ENCODE measurements around the gene DNAH14.
A peak's percentile ranks its signal among the peaks of the same experiment; 100 is the strongest.
"Not testable (repeated sequence)": the region's sequence is repeated elsewhere in the genome, so short reads cannot be mapped to it uniquely, and the experiment has no call there.

Gene DNAH14

DNA sequence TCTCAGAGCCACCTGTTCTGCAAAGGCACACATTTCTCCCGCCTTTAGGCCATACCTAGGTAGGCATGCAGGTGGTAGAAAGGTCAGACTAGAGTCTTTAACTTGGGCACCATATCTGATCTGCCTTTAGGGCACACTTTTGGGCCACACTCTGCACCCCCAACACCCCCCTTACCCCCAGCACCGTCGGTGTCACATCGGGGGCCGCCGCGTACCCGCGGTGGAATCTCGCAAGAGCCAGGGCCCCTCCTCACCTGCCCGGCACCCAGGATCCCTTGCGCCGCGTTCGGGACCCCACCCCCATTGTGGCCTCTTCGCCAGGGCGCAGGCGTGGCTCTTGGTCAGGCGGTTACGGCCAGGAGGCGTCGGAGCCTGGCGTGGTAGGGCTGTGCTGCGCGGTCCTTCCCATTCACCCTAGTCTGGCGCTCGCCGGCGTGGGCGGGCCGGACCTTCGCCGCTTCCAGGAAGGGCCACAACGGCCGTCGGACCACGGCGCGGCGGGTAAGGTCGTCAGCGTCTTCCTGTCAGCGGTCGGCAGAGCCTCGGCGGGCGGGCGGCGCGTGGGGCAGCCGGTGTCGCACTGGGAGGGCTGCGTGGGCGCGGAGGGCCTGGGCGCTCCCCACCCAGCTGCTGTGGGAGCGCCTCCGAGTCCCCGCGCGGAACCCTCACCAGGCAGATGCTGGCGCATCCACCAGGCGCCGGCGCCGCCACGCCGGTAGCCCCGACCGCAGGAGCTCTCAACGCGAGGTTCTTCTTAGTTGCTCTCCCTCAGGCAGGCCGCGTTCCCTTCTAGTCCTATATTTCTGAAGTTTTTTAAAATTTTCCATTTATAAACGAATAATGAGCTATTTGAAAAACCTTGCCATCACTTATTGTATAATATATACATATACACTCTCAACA, at the start of gene DNAH14:
Gene DNAH14 (plus strand): TSS at position 341 of the 903 bp plus-strand sequence. CDS start 23,028 bp downstream, outside the sequence.
- peak; percentile 15 for DNase-seq

DNA sequence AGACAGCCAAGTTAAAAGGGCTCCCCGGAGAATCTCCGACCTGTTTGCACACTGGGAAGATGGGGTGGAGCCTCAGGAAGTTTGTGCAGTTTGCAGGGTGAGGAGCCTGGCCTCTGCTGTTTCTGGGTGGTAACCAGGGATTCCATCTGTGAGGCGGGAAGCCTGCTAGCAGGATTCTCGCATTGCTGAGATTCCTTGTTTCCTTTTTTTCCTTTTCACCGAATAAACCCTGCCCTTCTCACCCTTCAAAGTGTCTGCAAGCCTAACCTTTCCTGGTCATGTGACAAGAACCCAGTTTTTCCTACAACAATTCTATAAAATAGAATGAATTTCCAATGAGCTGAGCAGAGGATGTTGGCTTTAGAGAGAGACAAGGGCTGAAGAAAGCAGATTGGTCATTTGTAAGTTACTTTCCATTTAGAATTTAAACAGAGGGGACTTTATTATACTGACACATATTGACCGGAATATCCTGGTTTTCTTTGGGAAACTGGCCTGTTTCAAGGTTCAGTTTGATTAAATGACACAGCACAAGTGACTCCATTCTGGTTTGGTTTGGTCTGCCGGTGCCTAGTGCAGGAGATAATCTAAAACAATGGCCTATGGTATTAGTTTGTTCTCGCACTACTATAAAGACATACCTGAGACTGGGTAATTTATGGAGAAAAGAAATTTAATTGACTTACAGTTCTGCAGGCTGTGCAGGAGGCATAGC, 48.7 kb upstream of the DNAH14 start:
- DNase-seq: no peak

- DNase-seq: not testable (repeated sequence)
Observed at GRCh38 chr1:224881308-224881692, 48.2 kb upstream of the DNAH14 start.

- no peak for DNase-seq
Observed at GRCh38 chr1:224881762-224882211, 47.7 kb upstream of the DNAH14 start.

GRCh38 chr1:224882264-224882663, 47.2 kb upstream of the DNAH14 start:
- DNase-seq: no peak

DNA sequence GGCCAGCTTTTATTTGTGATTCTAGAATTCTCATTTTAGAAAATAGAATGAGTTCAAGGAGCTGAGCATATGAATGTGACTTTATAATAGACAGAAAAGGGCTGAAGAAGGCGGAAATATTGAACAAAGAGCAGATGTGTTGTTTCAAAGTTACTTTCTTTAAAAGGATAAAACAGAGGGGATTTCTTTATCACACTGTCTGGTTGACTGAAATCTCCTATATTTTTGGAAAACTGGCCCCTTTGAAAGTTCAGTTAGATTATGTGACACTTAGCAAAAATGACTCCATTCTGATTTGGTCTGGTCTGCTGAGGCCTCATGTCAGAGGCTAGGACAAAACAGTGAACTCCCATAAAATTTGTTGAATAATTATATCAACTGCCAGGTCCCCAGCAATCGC, 46.4 kb upstream of the DNAH14 start:
- no peak for DNase-seq

GRCh38 chr1:224884361-224884801, 45.1 kb upstream of the DNAH14 start:
- no peak for DNase-seq

DNA sequence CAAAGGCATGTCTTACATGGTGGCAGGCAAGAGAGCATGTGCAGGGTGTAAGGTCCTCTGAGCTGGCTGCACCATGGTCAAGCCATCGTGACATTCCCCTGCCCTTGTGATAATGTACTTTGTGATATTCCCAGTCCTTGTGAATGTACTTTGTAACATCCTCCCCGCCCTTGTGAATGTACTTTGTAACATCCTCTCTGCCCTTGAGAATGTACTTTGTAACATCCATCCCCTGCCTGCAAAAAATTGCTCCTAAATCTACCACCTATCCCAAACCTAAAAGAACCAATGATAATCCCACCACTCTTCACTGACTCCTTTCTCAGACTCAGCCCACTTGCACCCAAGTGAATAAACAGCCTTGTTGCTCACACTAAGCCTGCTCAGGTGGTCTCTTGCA, 44.1 kb upstream of the DNAH14 start:
- DNase-seq: not testable (repeated sequence)

DNA sequence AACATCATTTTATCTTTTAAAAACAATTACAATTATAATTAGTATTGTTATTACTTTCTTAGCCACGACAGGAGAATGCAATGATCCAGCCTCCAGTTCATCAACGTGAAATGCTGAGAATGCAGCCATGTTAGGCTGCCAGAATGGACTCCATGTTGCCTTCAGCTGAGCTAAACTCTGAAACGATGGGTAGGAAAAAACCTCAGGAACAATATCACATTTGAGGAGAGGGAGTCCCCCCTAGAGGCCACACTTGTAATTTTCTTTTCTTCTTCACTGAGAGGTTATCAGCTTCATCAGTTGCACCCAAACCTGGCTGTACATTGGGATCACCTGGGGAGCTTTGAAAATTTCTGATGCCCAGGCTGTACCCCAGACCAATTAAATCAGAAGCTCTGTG, 34.6 kb upstream of the DNAH14 start:
- no peak for DNase-seq

DNA sequence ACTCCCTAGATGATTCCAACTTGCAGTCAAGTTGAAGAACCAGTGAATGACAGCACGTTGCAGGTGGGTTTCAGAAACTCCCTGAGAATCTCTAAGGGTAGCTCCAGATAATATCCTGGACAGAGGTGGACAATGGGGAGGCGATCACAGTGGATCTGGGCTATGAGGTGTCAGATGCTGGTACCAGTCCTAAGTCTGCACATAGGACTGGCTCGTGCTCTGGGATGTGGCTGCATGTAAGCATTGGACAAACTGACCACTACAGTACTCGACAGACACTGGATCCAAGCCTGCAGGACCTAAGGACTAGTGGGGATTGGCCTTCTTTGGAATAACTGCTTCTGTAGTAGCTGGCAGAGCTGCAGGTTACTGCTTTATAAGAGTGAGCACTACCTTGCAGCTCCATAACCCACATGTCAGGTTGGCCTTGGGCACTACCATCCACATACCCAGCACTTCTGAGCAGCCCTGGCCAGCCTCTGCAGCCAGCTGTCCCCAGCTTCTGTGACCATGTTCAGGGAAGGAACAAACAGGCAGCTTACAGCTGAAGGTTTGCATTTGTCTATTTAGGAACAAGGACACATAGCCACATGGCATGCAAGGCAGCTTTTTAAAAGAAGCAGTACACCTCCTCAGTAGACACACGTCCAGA, 33.2 kb upstream of the DNAH14 start:
- no peak for DNase-seq

GRCh38 chr1:224897529-224898327, 31.7 kb upstream of the DNAH14 start:
- DNase-seq: no peak

GRCh38 chr1:224898937-224899336, 30.5 kb upstream of the DNAH14 start:
- DNase-seq: no peak

DNA sequence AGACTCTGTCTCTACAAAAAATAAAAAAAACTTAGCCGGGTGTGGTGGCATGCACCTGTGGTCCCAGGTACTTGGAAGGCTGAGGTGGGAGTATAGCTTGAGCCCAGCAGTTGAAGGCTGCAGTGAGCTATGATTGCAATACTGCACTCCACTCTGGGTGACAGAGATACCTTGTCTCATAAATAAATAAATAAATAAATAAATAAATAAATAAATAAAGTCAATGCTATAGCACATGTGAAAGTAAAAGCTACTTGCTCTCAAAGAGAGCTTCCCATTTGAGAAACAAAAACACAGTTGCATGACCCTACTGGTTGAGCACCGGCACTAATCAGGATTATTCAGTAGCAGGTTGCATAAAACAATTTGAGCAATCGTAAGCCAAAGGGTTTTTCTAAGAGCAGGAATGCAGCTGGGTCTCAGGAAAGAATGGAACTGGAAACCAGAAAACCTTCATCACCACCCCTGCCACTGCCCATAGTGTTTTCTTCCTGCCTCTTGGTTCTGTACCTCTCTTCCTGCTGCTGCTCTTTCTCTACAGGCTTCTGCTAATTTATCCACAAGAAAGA, 29.3 kb upstream of the DNAH14 start:
- DNase-seq: no peak

DNA sequence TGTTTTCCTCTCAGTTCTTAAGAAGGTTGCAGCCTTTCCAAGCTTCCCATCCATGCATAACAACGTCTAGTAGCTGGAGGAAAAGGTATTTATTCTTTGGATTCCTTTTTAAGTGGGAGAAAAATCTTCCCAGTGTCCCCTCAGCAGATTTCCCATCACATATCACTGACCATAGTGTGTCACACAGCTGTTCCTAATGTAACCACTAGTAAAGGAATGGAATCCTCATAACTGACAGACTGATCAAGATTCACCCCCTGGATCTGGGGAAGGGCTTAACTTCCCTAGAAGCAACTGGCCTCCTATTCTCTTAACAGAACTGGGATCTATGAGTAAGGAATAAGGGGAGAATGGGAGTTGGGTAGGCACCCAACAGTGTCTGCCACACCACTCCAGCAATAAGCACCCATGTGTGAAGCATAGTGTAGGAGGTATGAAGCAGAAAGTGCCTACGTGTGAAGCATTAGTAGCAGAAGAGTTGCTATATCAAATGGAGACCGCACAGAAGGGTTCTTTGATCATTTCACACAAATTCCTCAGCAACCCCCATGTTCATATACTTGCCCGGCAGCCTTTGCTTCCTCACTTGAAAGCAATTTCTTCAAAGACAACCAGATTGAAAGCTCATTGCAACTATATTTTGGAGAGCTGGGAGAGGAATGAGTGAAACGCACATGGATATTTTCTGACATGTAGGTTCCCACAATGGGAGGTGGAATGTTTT, 28.2 kb upstream of the DNAH14 start:
- no peak for DNase-seq

DNA sequence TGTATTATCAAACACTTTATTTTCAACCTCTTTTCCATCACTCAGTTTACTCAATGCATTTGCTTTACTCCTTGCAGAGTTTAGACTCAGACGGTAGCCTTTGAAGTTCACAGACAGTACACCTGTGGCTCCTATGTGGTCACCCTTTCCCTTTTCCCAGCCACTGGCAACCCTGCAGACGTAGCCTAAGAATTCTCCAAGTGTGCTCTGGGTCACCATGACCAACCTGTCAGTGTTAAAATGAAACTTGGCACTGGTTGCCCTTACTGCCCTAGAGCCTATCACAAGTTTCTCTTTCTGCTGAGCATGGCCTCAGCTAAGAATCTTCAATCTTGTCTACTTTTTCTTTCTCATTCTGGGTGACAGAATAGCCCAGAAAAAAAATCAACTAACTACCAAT, 25.5 kb upstream of the DNAH14 start:
- DNase-seq: no peak

GRCh38 chr1:224906340-224906739, 23.1 kb upstream of the DNAH14 start:
- no peak for DNase-seq

- no peak for DNase-seq
Observed at GRCh38 chr1:224911217-224911616, 18.3 kb upstream of the DNAH14 start.

DNA sequence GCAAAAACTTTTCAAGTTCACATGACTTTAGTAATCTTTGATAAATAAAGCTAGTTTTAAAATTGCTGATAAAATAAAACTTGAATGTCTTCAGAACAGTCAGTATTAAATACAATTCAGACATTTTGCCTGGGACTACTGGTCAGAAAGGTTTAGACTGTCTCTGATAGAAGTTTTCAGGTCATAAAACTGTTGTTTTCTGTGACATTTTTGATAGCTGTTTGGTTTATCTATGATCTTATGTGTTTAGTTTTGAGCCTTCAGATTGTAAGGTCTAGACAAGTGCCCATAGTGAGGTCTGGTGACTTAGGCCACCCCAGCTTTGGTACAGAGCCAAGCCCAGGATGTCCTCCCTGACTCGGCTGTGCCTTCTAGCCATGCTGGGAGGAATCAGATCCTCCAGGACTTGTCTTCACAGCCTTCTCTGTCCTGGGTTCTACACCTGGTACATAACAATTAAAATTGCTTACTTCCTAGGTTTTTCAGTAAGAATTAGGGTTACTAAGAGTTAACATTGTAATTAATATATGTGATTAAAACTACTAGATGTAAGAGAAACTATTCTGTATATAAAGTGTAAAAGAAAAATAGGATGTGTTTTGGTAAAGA, 15.1 kb upstream of the DNAH14 start:
- no peak for DNase-seq

- no peak for DNase-seq
Observed at GRCh38 chr1:224919508-224919907, 10.0 kb upstream of the DNAH14 start.

GRCh38 chr1:224920930-224921329, 8.5 kb upstream of the DNAH14 start:
- no peak for DNase-seq

GRCh38 chr1:224921354-224921753, 8.1 kb upstream of the DNAH14 start:
- no peak for DNase-seq

Measured in stimulated activated CD4-positive, alpha-beta T cell treated with anti-CD3 and anti-CD28 coated beads, Interleukin-4, amount 100 ng/mL, for 1 hour (primary cell).